Right lobe of liver (tissue), 6 donors: ENCODE results near the gene CDC37. TPM values are rescaled to one million over a fixed set of nuclear protein-coding genes. Genes with fewer than 3 reads are reported as not detected.
A peak's percentile ranks its signal among the peaks of the same experiment; 100 is the strongest.
"Not testable (repeated sequence)": the region's sequence is repeated elsewhere in the genome, so short reads cannot be mapped to it uniquely, and the experiment has no call there.

ENCODE experiments used
- ATAC-seq, 4 donors: fragments of 200-7000 bp; cut with Tn5 transposase; one replicate each; pipeline ENCODE4 v1.9.1; 2020; ENCODE audit warnings: mild to moderate bottlenecking in 4 of 4, moderate library complexity in 4 of 4
- DNase-seq, 3 donors: peaks; one replicate each; pipeline ENCODE4 v3.0.0-alpha.2; 2020
- H3K27ac ChIP-seq, 3 donors: fragments of 200-600 bp; one replicate each; pipeline ENCODE4 v1.8.0; 2022
- H3K27me3 ChIP-seq, 2 donors: fragments of 200-600 bp; one replicate each; pipeline ENCODE4 v1.8.0; 2022
- H3K36me3 ChIP-seq, 4 donors: fragments of 200-600 bp; sonication (generic) in 1 of 4; one replicate each; pipeline versions ENCODE4 v1.5.1 to v1.8.0; 2017 to 2022; ENCODE audit warnings: control low read depth in 1 of 4
- H3K4me1 ChIP-seq, 4 donors: fragments of 200-600 bp; sonication (generic) in 1 of 4; one replicate each; pipeline versions ENCODE4 v1.5.1 to v1.8.0; 2017 to 2022; ENCODE audit warnings: control low read depth in 1 of 4
- H3K4me3 ChIP-seq, 3 donors: fragments of 200-600 bp; one replicate each; pipeline ENCODE4 v1.8.0; 2022
- H3K9me3 ChIP-seq, 4 donors: fragments of 200-600 bp; sonication (generic) in 1 of 4; one replicate each; pipeline versions ENCODE4 v1.5.1 to v1.8.0; 2017 to 2022; ENCODE audit warnings: control low read depth in 1 of 4
- POLR2A ChIP-seq: fragments of 450-650 bp; IDR thresholded peaks from one replicate; pipeline ENCODE4 v1.6.1; 2017; ENCODE audit warnings: antibody characterized with exemption, mild to moderate bottlenecking
- WGBS: methylation state at CpG from one replicate; pipeline ENCODE4 v1.1.6; 2018; ENCODE audit warnings: low coverage, low lambda C conversion rate; ENCODE audit not compliant: insufficient coverage; ENCODE audit errors: missing lambda C conversion rate; 5-methylcytosine and 5-hydroxymethylcytosine counted together
- intact Hi-C, 2 donors: fragments of 100-400 bp; cut with DNase I; formaldehyde crosslinking; loops; one replicate each; pipeline versions ENCODE4 v1.11.2 to v1.14.1; 2022
- total RNA-seq, 6 experiments: library from RNA; depleted of rRNA in 2 of 6; stranded (reverse); fragments of >200 nt in 2 of 6; fragmentation: NEBNext Ultra II Directional in 3 of 6; extraction: Animal tissue kit (Norgen Biotek cat#: 25700) in 3 of 6; gene quantifications; one replicate each; pipeline versions ENCODE4 v1.1.0 to v1.2.4, GENCODE V29; 2016 to 2023
- TF ChIP-seq, protein P1 (sequence below), 4 donors: fragments of 200-600 bp in 3 of 4; fragments of 450-650 bp in 1 of 4; IDR thresholded peaks; one replicate each; pipeline versions ENCODE4 v1.5.1 to v1.8.0; 2016 to 2022; ENCODE audit warnings: antibody characterized with exemption in 4 of 4, mild to moderate bottlenecking in 2 of 4
- donor health status: DM: no; HTN: yes; CAD: no.
- donor health status: DM: no; HTN: no; CAD: no.
- donor health status: DM: no; HTN: no; CAD: no.
- donor health status: DM: no; HTN: yes; CAD: no.
- donor health status: DM: no; HTN: yes; CAD: no.

Gene CDC37
- total RNA-seq, 6 experiments from 2014 or later: 39.6 to 74.9 (median 50.1) TPM

DNA sequence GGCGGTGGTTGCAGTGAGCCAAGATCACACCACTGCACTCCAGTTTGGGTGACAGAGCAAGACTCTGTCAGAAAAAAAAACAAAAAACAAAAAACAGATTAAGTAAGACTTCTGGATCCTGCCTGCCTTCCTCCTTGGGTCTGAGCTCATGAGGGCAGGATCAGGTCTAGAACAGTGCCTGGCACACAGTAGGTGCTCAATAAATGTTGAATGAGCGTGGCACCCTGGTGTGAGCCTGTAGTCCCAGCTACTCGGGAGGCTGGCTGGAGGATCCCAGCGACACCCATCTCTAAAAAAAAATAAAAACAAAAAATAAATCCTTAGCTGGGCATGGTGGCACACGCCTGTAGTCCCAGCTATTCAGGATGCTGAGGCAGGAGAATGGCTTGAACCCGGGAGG is 2.8 kb upstream of the CDC37 start:
- Histone ChIP-seq H3K4me1 (peaks cover 0 to 19% (median 6%) of the 10 kb centered on the region in 4 donors), H3K9me3 (no peaks in the 10 kb centered on the region), H3K27me3 (no peaks in the 10 kb centered on the region), H3K27ac (no peak overlapping the region), H3K4me3 (no peak overlapping the region), H3K36me3 (no peaks in the 10 kb centered on the region)
- TF ChIP-seq, protein P1, sequence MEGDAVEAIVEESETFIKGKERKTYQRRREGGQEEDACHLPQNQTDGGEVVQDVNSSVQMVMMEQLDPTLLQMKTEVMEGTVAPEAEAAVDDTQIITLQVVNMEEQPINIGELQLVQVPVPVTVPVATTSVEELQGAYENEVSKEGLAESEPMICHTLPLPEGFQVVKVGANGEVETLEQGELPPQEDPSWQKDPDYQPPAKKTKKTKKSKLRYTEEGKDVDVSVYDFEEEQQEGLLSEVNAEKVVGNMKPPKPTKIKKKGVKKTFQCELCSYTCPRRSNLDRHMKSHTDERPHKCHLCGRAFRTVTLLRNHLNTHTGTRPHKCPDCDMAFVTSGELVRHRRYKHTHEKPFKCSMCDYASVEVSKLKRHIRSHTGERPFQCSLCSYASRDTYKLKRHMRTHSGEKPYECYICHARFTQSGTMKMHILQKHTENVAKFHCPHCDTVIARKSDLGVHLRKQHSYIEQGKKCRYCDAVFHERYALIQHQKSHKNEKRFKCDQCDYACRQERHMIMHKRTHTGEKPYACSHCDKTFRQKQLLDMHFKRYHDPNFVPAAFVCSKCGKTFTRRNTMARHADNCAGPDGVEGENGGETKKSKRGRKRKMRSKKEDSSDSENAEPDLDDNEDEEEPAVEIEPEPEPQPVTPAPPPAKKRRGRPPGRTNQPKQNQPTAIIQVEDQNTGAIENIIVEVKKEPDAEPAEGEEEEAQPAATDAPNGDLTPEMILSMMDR (IDR thresholded peaks at IDR 0.05): no peak
- TF ChIP-seq POLR2A: no peak
- ATAC-seq (no peak), DNase-seq (no peak)
- WGBS: 61% methylated on average over 6 of the region's 6 CpGs
- intact Hi-C loops: no loop called here

DNA sequence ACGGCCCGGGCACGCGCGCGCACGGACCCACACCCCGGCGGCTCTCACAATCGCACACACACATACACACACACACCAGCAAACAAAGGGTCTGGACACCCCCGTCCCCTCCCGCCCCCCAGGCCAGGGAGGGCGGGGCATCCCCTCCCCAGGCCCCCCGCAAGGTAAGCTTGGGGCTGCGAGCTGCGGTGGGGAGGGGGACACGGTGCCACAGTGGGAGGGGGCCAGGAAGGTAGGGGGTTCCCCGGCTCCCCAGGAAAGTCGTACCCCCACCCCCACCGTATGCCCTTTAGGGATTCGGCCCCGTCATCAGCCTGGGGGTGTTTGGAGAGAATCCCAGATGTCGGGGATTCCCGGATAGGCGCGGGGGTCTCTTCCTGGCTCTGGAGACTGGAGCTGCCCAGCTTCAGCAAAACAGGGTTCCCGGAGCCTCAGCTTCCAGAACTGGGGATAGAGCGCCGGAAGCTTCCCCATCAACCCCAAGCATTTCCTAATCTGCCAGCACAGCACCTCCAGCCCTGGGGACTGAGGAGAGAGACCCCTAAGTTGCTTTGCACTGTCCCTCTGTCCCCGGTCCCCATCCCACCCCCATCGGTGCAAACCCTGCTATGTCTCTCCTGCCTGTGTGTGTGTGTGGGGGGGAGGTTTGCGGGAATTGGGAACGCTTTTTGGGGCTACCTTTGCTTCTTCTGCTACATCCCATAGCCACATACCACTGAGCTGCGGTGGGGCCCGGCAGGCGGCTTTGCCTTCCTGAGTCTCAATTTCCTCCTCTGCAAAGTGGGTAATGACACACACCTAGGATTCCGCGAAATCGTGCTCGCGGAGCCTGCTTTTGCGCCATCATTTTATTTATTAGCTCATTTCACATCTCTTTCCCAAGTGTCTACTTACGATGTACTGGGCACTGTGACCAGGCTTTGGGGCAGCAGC is 1.8 kb upstream of the CDC37 start:
- Histone ChIP-seq H3K9me3 (no peaks in the 10 kb centered on the region), H3K27me3 (no peaks in the 10 kb centered on the region), H3K36me3 (no peaks in the 10 kb centered on the region), H3K4me1 (peaks cover 0 to 22% (median 7%) of the 10 kb centered on the region in 4 donors), H3K4me3 (peak overlapping the region in 1 of 3 donors; percentile 91), H3K27ac (no peak overlapping the region)
- DNase-seq (no peak), ATAC-seq (no peak)
- TF ChIP-seq, protein P1 (IDR thresholded peaks at IDR 0.05): no peak
- TF ChIP-seq POLR2A: no peak
- WGBS: 6% methylated on average over 19 of the region's 43 CpGs
- intact Hi-C loops: no loop called here

DNA sequence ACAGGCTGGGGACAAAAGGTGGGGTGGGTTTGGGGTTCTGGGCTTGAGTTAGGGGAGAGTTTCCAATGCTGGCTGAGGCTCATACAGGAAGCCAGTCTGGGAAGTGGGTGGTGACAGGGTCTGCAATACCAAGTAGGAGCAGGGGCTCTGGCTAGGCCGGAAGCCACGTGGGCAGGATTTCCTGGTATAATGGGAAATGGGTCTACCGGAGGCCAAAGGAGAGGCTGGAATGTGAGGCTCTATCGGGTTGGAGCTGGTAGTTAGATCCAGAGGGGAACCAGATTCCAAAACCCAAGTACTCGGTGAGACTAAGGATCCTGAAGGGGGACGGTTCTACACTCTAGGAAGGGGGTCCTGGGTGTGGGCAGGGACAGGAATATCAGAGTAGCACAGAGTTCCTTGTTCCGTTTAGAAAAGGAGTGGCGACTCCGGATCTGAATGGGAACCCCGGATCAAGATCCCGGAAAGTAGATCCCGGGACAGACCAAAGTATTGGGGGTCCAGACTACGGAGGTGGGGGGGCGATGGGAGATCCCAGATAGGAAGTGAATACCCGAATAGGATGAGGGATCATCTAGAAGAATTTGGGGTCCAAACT is 802 bp downstream of the CDC37 start:
- DNase-seq: peak in 1 of 3 donors; percentile 64
- Histone ChIP-seq H3K36me3 (no peaks in the 10 kb centered on the region), H3K4me1 (peaks cover 0 to 22% (median 7%) of the 10 kb centered on the region in 4 donors), H3K4me3 (peak overlapping the region; percentile 56 to 91 (median 91)), H3K27me3 (no peaks in the 10 kb centered on the region), H3K27ac (peak overlapping the region; percentile 13 to 63 (median 52)), H3K9me3 (no peaks in the 10 kb centered on the region)
- TF ChIP-seq, protein P1 (IDR thresholded peaks at IDR 0.05): no peak
- peak; percentile 8 for TF ChIP-seq POLR2A
- ATAC-seq: peak; percentile 4 to 9 (median 6)
- 0% methylated on average over 15 of the region's 15 CpGs for WGBS
- intact Hi-C loops: no loop called here

DNA sequence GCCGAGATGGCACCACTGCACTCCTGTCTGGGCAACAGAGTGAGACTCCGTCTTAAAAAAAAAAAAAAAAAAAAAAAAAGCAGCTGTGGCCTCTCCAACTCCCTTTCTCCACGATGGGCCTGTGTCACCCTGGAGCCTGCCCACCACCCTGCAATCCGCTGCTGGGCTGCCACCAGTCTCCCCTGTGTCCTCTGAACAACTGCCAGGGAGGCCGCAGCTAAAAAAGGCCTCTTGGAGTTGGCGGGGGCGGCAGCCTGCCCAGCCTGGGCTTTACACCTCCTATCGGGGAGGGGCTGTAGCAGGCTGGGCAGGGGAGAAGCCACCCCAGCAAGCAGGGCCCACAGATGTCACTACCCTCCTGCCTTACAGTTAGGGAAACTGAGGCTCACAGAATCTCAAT is 3.5 kb downstream of the CDC37 start:
- Histone ChIP-seq H3K27me3 (no peaks in the 10 kb centered on the region), H3K27ac (no peak overlapping the region), H3K36me3 (peaks cover 0 to 6% (median 1%) of the 10 kb centered on the region in 4 donors), H3K4me3 (no peak overlapping the region), H3K9me3 (no peaks in the 10 kb centered on the region), H3K4me1 (peaks cover 0 to 22% (median 7%) of the 10 kb centered on the region in 4 donors)
- WGBS: 100% methylated on average over 2 of the region's 8 CpGs
- no peak for DNase-seq
- no peak for ATAC-seq
- no peak for TF ChIP-seq POLR2A
- TF ChIP-seq, protein P1 (IDR thresholded peaks at IDR 0.05): no peak
- intact Hi-C loops: no loop called here

DNA sequence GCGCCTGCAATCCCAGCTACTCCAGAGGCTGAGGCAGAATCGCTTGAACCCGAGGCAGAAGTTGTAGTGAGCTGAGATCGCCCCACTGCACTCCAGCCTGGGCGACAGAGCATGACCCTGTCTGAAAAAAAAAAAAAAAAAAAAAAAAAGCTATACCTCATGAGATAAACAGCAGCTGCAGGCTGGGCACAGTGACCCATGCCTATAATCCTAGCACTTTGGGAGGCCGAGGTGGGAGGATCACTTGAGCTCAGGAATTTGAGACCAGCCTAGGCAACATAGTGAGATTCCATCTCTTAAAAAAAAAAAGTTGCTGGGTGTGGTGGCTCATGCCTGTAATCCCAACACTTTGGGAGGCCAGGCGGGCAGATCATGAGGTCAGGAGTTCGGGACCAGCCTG is 4.0 kb downstream of the CDC37 start:
- WGBS: 91% methylated on average over 7 of the region's 8 CpGs
- intact Hi-C loops, H3K9me3 ChIP-seq, ATAC-seq, DNase-seq, H3K27me3 ChIP-seq, H3K27ac ChIP-seq, H3K4me3 ChIP-seq: not testable (repeated sequence)
- H3K36me3 ChIP-seq: peaks cover 0 to 11% (median 2%) of the 10 kb centered on the region in 4 donors
- H3K4me1 ChIP-seq: peaks cover 0 to 18% (median 5%) of the 10 kb centered on the region in 4 donors
